Right lobe of liver (tissue), 4 donors: ENCODE measurements around the gene PLSCR1.

Source experiments
- CTCF ChIP-seq, 4 donors: fragments of 200-600 bp in 3 of 4; fragments of 450-650 bp in 1 of 4; IDR thresholded peaks; one replicate each; pipeline versions ENCODE4 v1.5.1 to v1.8.0; 2016 to 2022; ENCODE audit warnings: antibody characterized with exemption in 4 of 4, mild to moderate bottlenecking in 2 of 4
- POLR2A ChIP-seq: fragments of 450-650 bp; IDR thresholded peaks from one replicate; pipeline ENCODE4 v1.6.1; 2017; ENCODE audit warnings: antibody characterized with exemption, mild to moderate bottlenecking
- donor health status: DM: no; HTN: no; CAD: no.
- donor health status: DM: no; HTN: no; CAD: no.
- donor health status: DM: no; HTN: yes; CAD: no.

- TF ChIP-seq CTCF (IDR thresholded peaks at IDR 0.05): no peak
- no peak for TF ChIP-seq POLR2A
Measured at GRCh38 chr3:146543461-146544001, 876 bp downstream of the PLSCR1 start.
